Gastroesophageal sphincter (tissue), 4 donors: ENCODE measurements around the gene HDHD5. TPM values are rescaled to one million over a fixed set of nuclear protein-coding genes. Genes with fewer than 3 reads are reported as not detected.

ENCODE experiments used
- ATAC-seq: fragments of 150-250 bp; one replicate; pipeline ENCODE4 v1.9.1; 2016; ENCODE audit warnings: mild to moderate bottlenecking, moderate library complexity
- H3K27ac ChIP-seq, 4 donors: fragments of 200-600 bp; sonication (generic) in 3 of 4; 1 replicate in 3 of 4; 2 replicates in 1 of 4; pipeline ENCODE4 v1.5.1; 2016 to 2019
- H3K27me3 ChIP-seq: fragments of 200-600 bp; sonication (generic); one replicate; pipeline ENCODE4 v1.5.1; 2019
- H3K36me3 ChIP-seq, 2 donors: fragments of 200-600 bp; sonication (generic); one replicate each; pipeline ENCODE4 v1.5.1; 2019; ENCODE audit warnings: control low read depth in 1 of 2
- H3K4me1 ChIP-seq, 3 donors: fragments of 200-600 bp; sonication (generic); 1 replicate in 2 of 3; 2 replicates in 1 of 3; pipeline ENCODE4 v1.5.1; 2016 to 2019; ENCODE audit warnings: control low read depth in 2 of 3
- H3K4me3 ChIP-seq, 2 donors: fragments of 200-600 bp; sonication (generic); one replicate each; pipeline ENCODE4 v1.5.1; 2019; ENCODE audit warnings: mild to moderate bottlenecking in 1 of 2, moderate library complexity in 1 of 2
- H3K9me3 ChIP-seq, 3 donors: fragments of 200-600 bp; sonication (generic); one replicate each; pipeline ENCODE4 v1.5.1; 2017 to 2019; ENCODE audit warnings: control low read depth in 2 of 3
- EP300 ChIP-seq: sonication (generic); formaldehyde crosslinking; IDR thresholded peaks from one replicate; pipeline ENCODE4 v1.6.1; 2017; ENCODE audit warnings: antibody characterized with exemption, mild to moderate bottlenecking
- POLR2A ChIP-seq, 2 donors: fragments of 450-650 bp; IDR thresholded peaks; one replicate each; pipeline ENCODE4 v1.6.1; 2017; ENCODE audit warnings: antibody characterized with exemption in 2 of 2, mild to moderate bottlenecking in 2 of 2, moderate library complexity in 1 of 2
- POLR2AphosphoS5 ChIP-seq: sonication (generic); formaldehyde crosslinking; IDR thresholded peaks from one replicate; pipeline ENCODE4 v1.6.1; 2017; ENCODE audit warnings: antibody characterized with exemption
- WGBS, 2 donors: methylation state at CpG; one replicate each; pipeline ENCODE4 v1.1.5; 2018; ENCODE audit warnings: low coverage in 1 of 2; 5-methylcytosine and 5-hydroxymethylcytosine counted together
- total RNA-seq, 4 donors: library from RNA; depleted of rRNA; stranded (reverse); fragments of >200 nt; gene quantifications; one replicate each; pipeline ENCODE4 v1.1.0, GENCODE V29; 2016
- TF ChIP-seq, protein P1 (sequence below), 4 experiments: fragments of 200-600 bp in 2 of 4; fragments of 450-650 bp in 2 of 4; sonication (generic) in 1 of 4; IDR thresholded peaks; one replicate each; pipeline ENCODE4 v1.5.1; 2017 to 2019; ENCODE audit warnings: antibody characterized with exemption in 4 of 4, mild to moderate bottlenecking in 2 of 4, moderate library complexity in 2 of 4

HDHD5 gene
- total RNA-seq, 4 donors from 2014 or later = 20.4 to 37.1 (median 33.0) TPM

DNA sequence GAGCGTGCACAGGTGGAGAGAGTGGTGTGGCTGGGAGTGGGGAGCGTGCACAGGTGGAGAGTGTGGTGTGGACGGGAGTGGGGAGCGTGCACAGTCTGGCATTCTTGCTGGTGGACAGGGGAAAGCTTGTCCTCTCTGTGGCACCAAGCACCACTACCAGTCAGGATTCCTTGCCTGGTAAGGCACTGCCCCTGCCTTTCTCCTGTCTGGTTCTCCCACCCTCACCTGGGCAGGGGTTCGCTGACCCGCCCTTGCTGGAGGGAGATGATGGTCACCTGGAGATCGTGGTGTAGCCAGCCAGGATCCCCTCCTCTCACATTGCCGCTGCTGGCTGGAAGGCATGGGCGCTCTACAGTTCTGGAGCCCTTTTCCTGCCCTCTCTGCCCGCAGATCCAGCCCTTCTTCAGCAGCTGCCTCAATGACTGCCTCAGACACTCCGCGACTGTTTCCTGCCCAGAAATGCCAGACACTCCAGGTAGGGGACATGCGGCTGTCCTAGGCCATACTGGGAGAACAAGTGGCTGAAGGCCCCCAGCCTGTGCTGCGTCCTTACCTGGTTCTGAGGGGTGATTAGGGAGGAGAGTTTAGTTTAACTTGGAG is 54.6 kb downstream of the HDHD5 start:
- H3K27ac ChIP-seq = no peak overlapping the region

DNA sequence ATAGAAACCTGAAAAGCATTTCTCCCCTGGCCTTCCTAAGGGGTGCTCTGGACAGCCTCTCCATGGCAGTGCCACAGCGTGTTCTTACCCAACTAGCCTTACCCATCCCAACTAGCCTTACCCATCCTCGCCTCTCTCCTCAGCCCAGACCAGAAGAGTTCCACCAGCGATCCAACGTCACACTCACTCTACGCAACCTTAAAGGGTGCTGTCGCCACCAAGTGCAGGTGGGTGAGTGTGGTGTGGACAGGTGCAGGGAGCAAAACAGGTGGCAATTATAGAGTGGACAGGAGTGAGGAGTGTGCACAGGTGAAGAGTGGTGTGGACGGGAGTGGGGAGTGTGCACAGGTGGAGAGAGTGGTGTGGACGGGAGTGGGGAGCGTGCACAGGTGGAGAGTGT is 55.7 kb downstream of the HDHD5 start:
- H3K4me3 ChIP-seq = no peak overlapping the region
- no peaks in the 10 kb centered on the region for H3K4me1 ChIP-seq
- H3K27me3 ChIP-seq = no peaks in the 10 kb centered on the region
- H3K36me3 ChIP-seq = peaks cover 0 to 98% of the 10 kb centered on the region in 2 donors
- no peak overlapping the region for H3K27ac ChIP-seq
- 83 to 85% methylated on average over 1 to 7 of the region's 9 CpGs for WGBS, 2 donors
- H3K9me3 ChIP-seq = no peaks in the 10 kb centered on the region
- no peak for ATAC-seq
- TF ChIP-seq, protein P1, sequence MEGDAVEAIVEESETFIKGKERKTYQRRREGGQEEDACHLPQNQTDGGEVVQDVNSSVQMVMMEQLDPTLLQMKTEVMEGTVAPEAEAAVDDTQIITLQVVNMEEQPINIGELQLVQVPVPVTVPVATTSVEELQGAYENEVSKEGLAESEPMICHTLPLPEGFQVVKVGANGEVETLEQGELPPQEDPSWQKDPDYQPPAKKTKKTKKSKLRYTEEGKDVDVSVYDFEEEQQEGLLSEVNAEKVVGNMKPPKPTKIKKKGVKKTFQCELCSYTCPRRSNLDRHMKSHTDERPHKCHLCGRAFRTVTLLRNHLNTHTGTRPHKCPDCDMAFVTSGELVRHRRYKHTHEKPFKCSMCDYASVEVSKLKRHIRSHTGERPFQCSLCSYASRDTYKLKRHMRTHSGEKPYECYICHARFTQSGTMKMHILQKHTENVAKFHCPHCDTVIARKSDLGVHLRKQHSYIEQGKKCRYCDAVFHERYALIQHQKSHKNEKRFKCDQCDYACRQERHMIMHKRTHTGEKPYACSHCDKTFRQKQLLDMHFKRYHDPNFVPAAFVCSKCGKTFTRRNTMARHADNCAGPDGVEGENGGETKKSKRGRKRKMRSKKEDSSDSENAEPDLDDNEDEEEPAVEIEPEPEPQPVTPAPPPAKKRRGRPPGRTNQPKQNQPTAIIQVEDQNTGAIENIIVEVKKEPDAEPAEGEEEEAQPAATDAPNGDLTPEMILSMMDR (IDR thresholded peaks at IDR 0.05) = no peak
- TF ChIP-seq POLR2AphosphoS5 (no peak), EP300 (no peak)

More for the DNA sequence above, 54.6 kb downstream of the HDHD5 start:
- WGBS, 2 donors = no CpG with 5 or more reads among the region's 14 CpGs
- Histone ChIP-seq H3K4me3 (no peak overlapping the region), H3K36me3 (peaks cover 0 to 98% of the 10 kb centered on the region in 2 donors), H3K27me3 (no peaks in the 10 kb centered on the region), H3K4me1 (no peaks in the 10 kb centered on the region), H3K9me3 (no peaks in the 10 kb centered on the region)
- no peak for ATAC-seq
- TF ChIP-seq POLR2AphosphoS5 = no peak
- TF ChIP-seq EP300 = no peak
- no peak for TF ChIP-seq POLR2A (IDR thresholded peaks at IDR 0.05)
- TF ChIP-seq, protein P1 (IDR thresholded peaks at IDR 0.05) = no peak

DNA sequence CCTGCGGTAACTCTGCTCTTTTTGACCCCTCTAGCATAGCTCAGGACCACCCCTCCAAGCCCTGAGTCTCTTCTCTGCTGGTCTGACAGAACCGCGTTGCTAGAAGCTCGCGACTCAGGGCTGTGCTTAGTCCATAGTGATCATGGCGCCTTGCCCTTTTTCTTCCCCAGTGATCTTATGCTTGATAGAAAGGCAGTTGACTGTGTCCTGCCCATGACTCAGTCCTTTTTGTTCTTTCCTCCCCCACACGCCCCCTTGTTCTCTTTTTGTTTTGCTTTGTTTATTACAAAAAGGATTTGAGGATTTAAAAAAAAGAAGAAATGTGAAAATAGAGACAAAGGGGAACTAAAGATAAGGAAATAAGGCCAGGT is 56.8 kb downstream of the HDHD5 start:
- no peak for TF ChIP-seq POLR2A (IDR thresholded peaks at IDR 0.05)
- TF ChIP-seq POLR2AphosphoS5 = no peak
- TF ChIP-seq EP300 = no peak
- TF ChIP-seq, protein P1 (IDR thresholded peaks at IDR 0.05) = no peak
- no peaks in the 10 kb centered on the region for H3K9me3 ChIP-seq
- ATAC-seq = no peak
- H3K27ac ChIP-seq = no peak overlapping the region
- H3K27me3 ChIP-seq = no peaks in the 10 kb centered on the region
- peaks cover 0 to 98% of the 10 kb centered on the region in 2 donors for H3K36me3 ChIP-seq
- no peak overlapping the region for H3K4me3 ChIP-seq
- H3K4me1 ChIP-seq = no peaks in the 10 kb centered on the region
- WGBS, 2 donors = 86% methylated on average over 7 of the region's 7 CpGs; no CpG with 5 or more reads in 1 of the 2 donors

DNA sequence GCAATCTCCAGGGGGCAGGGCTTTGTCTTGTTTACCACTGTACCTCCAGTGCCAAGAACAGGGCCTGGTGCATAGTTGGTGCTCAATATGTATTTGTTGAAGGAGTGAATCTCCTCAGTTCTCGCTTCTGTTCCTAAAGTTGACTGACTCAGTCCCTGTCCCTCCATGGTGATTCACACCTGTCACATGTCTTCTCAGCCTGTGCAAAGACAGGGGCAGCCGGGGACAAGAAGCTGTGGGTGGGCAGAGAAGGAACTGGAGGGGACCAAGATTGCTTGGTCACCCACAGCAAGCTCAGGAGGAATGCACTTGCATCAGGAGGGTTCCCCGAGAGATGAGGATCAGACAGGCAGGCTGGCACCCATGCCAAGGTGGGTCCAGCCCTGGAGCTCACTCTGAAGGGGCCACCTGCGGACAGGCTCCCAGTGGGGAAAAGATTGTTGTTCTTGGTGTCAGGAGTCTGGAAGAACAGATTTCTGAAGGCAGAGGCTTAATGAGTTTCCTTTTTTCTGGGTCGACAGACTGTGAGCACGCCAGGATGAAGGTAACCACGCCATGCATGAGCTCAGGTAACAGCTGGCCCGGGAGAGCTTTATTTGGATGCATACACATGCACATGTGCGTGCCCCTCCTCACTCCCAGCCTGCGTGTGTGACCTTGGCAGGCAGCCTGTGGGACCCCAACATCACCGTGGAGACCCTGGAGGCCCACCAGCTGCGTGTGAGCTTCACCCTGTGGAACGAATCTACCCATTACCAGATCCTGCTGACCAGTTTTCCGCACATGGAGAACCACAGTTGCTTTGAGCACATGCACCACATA is 57.4 kb downstream of the HDHD5 start:
- no peaks in the 10 kb centered on the region for H3K4me1 ChIP-seq
- WGBS, 2 donors = 80 to 89% methylated on average over 7 to 12 of the region's 14 CpGs
- H3K9me3 ChIP-seq = no peaks in the 10 kb centered on the region
- H3K4me3 ChIP-seq = no peak overlapping the region
- TF ChIP-seq EP300 (no peak), POLR2A (IDR thresholded peaks at IDR 0.05) (no peak), POLR2AphosphoS5 (no peak)
- TF ChIP-seq, protein P1 (IDR thresholded peaks at IDR 0.05) = no peak
- no peaks in the 10 kb centered on the region for H3K27me3 ChIP-seq
- no peak overlapping the region for H3K27ac ChIP-seq
- no peak for ATAC-seq
- peaks cover 0 to 96% of the 10 kb centered on the region in 2 donors for H3K36me3 ChIP-seq

DNA sequence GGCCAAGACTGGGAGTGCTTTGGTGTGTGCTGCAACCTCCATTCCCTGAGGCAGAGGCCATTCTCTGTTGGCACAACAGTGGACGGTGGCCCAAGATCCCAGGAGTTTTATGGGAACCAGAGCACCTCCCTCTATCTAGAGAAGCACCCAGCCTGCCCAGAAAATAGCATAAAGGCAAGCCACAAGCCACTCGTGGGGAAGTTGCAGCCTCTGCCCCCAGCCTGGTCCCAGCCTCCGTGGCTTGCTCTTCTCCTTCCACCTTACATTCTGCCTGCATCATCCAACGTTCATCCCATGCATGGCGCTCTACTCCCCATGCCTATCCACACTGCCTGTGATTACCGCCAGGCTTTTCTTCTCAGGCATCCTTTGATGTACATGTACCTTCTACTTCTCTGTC is 58.5 kb downstream of the HDHD5 start:
- no peaks in the 10 kb centered on the region for H3K27me3 ChIP-seq
- H3K27ac ChIP-seq = no peak overlapping the region
- H3K4me1 ChIP-seq = no peaks in the 10 kb centered on the region
- WGBS, 2 donors = 73 to 79% methylated on average over 2 to 6 of the region's 6 CpGs
- no peak overlapping the region for H3K4me3 ChIP-seq
- no peak for TF ChIP-seq EP300
- TF ChIP-seq POLR2AphosphoS5 = no peak
- no peak for TF ChIP-seq POLR2A (IDR thresholded peaks at IDR 0.05)
- TF ChIP-seq, protein P1 (IDR thresholded peaks at IDR 0.05) = no peak
- no peaks in the 10 kb centered on the region for H3K9me3 ChIP-seq
- ATAC-seq = no peak
- H3K36me3 ChIP-seq = peaks cover 0 to 86% of the 10 kb centered on the region in 2 donors
